Activated CD4-positive, CD25-positive, alpha-beta regulatory T cell treated with anti-CD3 and anti-CD28 coated beads, Interleukin-2, amount 50 U/mL, for 24 hours (primary cell): ENCODE measurements around the gene KLK10.

Experiments
- ATAC-seq, 2 donors: fragments of 150-1000 bp; cut with Tn5 transposase; one replicate each; pipeline ENCODE4 v1.10.0; 2021; ENCODE audit warnings: mild to moderate bottlenecking in 1 of 2, moderate library complexity in 1 of 2

KLK10 gene

GRCh38 chr19:51025809-51026553 lies 6.5 kb upstream of the KLK10 start:
- no peak for ATAC-seq

DNA sequence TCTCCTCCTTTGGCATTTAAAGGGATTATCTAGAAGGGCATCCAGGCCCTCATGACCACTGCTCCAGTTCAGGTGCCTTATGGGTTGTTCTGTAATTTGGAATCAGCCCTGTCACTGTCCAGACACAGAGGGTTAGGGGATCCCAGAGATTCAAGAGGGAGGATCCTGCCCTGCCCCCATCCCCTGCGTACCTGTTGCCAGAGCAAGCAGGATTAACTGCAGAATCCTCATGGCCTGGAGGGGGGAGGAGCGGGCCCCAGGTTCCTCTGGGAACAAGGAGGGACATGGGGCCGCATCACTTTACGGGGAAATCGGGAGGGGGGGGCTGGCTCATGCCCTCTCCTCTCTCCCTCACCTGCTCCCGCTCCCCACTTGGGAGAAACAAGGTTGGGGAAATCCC lies 5.9 kb upstream of the KLK10 start:
- ATAC-seq: no peak

- no peak for ATAC-seq
These were observed 5.4 kb upstream of the KLK10 start for GRCh38 chr19:51024924-51025323.

GRCh38 chr19:51023946-51024345 lies 4.4 kb upstream of the KLK10 start:
- no peak for ATAC-seq

GRCh38 chr19:51022526-51022925 lies 3.0 kb upstream of the KLK10 start:
- no peak for ATAC-seq

DNA sequence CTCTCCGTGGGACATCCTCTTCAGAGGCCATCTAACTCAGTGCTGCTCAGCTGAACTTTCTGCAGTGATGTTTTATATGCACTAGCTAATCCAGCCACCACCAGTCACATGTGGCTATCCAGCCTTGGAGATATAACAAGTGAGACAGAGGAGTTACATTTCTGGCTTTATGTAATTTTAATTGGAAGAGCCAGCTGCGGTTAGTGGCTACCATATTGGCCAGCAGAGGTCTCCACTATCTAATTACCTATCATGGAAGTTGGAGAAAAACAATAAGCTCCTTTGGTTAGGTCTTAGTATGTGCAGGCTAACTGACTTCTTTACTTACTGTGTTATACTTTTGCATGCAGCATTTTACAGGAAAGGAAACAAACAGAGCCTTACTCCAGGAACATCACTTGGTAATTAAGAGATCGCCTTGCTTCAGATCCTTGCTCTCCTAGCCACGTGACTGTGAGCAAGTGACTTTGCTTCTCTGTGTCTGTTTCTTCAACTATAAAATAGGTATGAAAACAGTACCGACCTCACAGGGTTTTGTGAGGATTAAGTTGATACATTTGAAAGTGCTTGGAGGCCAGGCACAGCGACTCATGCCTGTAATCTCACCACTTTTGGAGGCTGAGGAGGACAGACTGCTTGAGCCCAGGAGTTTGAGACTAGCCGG lies 1.6 kb upstream of the KLK10 start:
- no peak for ATAC-seq

GRCh38 chr19:51018745-51019543 lies 565 bp downstream of the KLK10 start:
- ATAC-seq: no peak

- ATAC-seq: peak; percentile 46 to 49
These were observed 2.5 kb downstream of the KLK10 start for GRCh38 chr19:51016798-51017683.

DNA sequence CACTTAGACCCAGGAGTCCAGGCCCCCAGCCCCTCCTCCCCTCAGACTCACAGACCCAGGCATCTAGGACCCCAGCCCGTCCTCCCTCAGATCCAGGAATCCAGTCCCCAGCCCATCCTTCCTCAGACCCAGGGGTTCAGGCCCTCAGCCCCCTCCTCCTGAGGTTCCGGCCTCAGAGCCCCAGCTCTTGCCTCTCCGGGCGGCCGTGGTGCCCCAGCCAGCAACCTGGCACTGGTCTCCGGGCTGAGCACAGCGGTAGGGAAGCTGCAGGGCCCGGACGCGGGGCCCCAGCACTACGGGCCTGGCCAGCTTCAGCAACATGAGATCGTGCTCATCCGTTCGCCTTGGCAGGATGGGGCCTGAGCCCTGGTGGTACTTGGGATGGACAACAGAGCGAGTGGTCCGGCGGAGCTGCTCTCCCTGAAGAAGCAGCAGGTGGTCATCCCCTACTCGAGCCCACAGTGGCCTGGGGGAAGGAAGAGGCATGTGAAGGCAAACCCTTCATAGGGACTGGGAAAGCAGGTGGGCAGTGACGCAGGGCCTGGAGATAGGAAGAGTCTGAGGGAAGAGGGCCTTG lies 3.7 kb downstream of the KLK10 start:
- no peak for ATAC-seq

GRCh38 chr19:51014242-51014641 lies 5.3 kb downstream of the KLK10 start:
- ATAC-seq: no peak

DNA sequence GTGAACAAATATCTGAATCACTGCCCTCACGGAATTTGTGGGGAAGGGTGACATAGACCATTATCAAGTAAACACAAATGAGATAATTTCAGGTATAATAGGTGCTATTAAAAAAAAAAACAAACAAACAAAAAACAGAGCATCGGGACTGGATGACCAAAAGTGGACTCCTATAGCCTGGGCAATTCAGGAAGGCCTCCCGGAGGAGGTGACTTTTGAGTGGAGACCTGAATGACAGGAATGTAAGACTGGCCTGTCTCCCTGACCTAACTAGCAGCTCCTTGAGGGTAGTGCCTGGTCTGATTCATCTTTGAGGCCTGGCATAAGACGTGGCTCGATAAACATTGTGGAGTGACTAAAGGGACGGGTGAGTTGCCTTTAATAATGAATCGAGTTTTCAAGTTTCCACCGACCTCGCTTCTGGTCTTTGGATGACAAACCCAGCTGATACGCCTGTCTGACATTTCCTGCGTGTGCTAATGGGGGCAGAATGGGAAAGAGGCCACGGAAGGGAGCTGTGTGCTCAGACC lies 6.8 kb downstream of the KLK10 start:
- no peak for ATAC-seq

DNA sequence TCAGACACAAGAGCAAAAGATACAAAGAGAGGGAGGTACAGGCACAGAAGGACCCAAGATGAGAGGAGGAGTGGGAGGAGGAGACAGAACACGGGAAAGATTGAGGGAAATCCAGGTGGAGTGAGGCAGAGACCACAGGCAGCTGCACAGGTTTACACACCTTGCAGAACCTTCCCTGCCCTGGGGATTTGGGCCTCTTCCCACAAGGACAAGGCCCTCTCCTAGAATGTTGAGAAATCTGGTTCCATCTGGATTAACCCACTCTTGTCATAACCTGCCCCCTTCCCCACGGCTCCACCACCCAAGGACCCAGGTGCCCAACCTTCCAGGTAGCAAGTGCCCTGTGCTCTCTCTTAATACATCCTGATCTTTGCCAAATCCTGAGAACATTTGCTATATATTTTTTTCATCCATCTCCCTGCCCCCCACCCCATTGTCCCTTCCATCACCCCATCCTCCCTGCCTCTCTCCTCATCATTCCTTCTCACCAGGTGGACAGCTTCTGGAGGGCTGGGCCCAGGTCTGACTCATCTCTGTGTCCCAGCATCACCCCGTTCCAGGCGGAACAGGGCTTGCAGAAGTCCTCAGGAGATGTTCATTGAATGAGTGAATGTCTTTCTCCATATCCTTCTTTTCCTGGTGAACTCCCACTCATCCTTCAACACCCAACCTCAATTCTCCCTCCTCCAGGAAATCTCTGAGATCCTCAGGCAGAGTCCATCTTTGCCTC lies 9.3 kb downstream of the KLK10 start:
- ATAC-seq: no peak

DNA sequence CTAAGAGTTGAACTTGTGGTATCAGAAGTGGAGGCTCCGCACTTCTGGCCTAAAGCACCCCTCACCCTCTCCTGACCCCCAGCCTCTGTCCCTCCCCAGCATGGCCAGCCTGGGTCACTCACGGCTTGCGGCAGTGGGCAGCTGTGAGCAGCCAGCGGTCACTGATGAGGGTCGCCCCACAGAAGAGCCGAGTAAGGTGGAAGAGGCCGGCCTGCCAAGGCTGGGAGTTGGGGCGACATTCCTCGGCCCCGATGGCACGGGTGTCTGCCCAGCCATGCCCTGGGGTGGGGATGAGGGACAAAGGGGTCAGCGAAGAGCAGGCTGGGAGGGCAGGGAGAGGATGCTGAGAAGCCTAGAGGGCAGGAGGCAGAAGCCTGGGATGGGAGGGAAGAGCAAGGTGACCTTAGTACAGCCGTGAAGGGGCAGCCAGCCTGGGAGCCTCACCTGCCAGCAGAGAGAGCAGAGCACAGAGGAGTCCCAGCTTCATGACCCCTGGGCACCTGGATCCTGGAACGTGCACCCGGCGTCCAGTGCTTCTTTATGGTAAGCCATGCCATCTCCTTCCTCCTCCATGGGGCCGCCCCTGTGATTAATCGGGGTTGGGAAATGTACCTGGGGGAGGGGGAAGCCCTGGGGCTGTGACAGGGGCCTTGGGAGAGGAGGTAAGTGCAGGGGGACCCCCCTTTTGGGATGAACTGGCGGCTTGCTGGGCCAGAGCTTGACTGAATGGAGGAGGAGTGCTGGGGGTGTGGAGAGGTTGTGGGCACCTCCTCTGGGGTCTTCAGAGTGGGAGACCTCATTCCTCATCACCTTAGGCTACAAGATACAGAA lies 10.2 kb downstream of the KLK10 start:
- no peak for ATAC-seq

DNA sequence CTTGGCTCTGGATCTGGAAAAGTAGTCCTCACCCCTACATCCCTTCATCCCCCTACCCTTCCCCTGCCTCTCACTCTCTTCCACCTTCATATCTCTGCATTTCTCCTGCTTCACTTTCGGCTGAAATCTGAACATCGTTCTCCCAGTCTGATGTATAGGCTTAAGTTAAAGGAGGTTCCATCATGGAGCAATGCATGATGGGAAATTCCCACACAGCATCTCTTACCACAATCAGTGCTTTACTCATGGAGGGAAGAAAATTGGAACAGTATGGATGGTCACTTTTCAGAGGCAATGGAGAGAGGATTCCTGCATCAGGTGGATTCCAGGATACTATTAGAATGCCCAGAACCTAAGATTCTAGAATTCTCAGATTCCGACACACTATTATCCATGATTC lies 12.0 kb downstream of the KLK10 start:
- no peak for ATAC-seq

DNA sequence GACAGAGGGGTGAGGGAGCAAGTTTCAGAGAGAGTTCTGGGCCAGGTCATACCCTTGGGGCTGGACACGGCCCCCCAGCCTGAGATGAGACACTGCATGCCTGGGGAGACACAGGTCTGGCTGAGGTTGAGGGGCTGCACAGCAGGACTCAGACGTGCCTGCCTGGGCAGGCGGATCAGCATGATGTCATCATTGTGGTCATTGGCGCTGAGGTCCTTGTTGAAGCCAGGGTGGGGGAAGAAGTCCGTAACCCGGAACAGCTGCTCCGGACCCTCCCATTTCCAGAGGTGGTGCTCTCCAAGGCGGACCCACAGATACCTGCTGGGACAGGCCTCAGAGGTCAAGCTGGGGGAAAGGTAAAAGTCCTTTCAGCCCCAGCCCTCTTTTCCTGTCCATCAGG lies 13.1 kb downstream of the KLK10 start:
- ATAC-seq: no peak

- no peak for ATAC-seq
These were observed 14.3 kb downstream of the KLK10 start for GRCh38 chr19:51005248-51005647.

GRCh38 chr19:51003316-51003715 lies 16.2 kb downstream of the KLK10 start:
- ATAC-seq: no peak

DNA sequence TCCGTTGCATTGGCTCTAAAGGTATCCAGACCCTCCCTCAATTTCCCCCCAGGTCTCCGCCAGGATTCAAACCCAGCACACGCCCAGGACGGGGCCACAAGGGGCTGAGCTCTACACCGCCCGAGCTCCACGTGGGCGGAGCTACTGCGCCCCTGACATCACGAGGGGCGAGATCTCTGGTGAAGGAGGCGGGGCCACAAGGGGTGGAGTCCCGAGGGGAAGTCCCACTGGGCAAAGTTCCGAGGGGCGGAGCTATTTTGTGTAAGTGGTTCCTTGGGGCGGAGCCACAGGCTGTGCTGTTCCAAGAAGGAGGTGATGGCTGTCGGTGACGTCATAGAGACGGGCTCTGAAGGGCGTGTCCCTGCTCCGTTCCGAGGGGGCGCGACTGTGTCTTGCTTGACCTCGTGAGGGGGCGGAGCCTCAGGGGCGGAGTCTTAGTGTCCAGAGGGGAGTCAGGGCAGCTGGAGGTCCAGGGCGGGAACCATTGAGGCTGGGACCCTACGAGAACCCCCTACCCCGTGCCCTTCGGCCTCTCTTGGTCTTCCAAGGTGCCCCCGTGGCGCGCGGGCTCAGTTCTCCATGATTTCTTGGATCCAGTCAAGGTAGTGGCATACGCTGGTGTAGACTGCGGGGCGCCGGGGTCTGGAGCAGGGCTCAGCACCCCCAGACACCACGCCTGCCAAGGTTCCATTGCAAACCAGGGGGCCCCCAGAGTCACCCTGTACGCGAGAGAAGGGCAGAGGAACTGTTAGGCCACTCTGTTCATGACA lies 16.8 kb downstream of the KLK10 start:
- ATAC-seq: no peak

DNA sequence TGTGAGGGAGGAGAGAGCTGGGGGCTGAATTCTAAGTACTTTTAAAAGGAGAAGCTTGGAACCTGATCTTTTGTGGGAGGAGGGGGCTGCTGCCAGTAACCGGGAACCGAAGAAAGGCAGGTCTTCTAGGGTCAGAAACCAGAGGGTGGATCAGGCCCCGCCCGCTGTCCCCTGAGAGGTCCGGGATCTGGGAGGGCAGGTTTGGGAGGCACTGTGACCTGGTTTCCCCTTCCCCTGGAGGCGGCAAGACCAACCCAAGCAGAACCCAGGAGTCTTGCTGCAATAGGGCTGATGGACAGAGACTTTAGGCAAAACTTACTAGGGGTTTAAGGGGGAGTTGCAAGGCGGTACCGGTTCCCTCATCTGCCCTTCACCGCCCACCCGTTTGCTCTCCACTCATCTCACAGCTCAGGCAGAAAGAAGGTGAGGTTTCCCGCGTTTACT lies 17.4 kb downstream of the KLK10 start:
- no peak for ATAC-seq

DNA sequence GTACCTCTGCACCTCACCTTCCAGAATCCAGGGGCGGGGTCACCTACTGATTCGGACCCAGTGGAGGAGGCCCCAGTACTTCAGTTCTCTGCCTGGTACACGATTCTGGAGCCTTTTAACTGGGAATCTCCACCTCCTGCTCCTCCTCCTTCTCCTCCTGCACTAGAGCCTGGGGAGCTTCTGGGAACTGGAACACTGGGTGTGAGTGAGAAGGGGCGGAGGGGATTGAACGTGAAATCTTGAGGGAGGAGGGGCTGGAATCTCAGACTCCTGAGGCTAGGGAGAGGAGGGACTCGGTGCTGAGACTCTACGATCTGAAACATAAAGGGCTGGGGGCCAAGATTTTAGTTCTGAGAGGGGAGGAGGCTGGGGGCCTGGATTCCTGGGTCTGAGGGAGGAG lies 18.0 kb downstream of the KLK10 start, which contains the start of gene KLK8:
KLK8 (minus strand) TSS at position 90 of the 400 bp plus-strand sequence. CDS start 437 bp downstream, outside the sequence.
- no peak for ATAC-seq
